ENCODE data around the gene EPOP.

EPOP gene

DNA sequence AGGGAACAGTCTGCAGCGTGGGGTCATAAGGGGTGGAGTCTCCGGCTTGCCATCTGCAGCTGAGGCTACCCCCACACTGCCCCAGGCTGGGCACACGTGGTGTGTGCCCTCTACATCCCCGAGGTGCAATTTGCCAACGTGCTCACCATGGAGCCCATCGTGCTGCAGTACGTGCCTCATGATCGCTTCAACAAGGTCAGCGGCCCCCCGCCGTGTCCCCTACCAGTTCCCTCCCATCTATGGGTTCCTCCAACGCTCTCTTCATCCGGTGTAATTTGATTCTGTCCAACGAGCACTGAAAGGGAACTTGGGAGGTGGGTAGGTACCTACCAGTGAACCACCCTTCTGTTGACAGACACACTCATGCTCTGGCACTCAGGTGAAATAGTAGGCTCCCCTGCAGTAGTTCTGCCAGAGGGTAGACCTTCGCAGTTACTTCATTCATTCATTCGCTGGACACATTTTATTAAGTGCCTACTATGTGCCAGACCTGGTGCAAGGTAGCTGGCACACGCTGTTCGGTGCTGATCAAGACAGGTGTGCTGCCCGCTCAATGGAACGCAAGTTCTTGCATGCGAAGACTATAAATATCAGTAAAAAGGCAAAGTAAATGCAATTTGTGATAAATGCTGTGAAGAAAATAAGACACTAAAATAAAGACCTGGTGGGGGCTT lies 33.1 kb upstream of the EPOP start:
- H4K20me1 ChIP-seq (ENCODE audit: low read depth, low read length), result no peaks in the 10 kb centered on the region
- no peaks in the 10 kb centered on the region for H3K9me2 ChIP-seq (replicated peaks; ENCODE audit: insufficient read depth, low read length)
- H3F3A ChIP-seq (ENCODE audit: insufficient read depth), result peaks cover 22% of the 10 kb centered on the region
- no peak overlapping the region for H3K9ac ChIP-seq (ENCODE audit: low read length)
- no peak overlapping the region for H3K4me2 ChIP-seq (ENCODE audit: low read depth, low read length, poor library complexity, severe bottlenecking)
- H3K9me3 ChIP-seq (ENCODE audit: insufficient read depth, low read length), result no peaks in the 10 kb centered on the region
- H3K27me3 ChIP-seq (ENCODE audit: low read length), result no peaks in the 10 kb centered on the region
- no peak overlapping the region for H2AFZ ChIP-seq (ENCODE audit: low read depth, low read length, severe bottlenecking)
- H3K36me3 ChIP-seq (ENCODE audit: low read length), result no peaks in the 10 kb centered on the region
- H3K79me2 ChIP-seq (ENCODE audit: insufficient read depth, low read length), result peaks cover 32% of the 10 kb centered on the region
- TF ChIP-seq EZH2phosphoT487 (conservative IDR thresholded peaks at IDR 0.05; ENCODE audit: low read length), result no peak
- TF ChIP-seq, protein P1, sequence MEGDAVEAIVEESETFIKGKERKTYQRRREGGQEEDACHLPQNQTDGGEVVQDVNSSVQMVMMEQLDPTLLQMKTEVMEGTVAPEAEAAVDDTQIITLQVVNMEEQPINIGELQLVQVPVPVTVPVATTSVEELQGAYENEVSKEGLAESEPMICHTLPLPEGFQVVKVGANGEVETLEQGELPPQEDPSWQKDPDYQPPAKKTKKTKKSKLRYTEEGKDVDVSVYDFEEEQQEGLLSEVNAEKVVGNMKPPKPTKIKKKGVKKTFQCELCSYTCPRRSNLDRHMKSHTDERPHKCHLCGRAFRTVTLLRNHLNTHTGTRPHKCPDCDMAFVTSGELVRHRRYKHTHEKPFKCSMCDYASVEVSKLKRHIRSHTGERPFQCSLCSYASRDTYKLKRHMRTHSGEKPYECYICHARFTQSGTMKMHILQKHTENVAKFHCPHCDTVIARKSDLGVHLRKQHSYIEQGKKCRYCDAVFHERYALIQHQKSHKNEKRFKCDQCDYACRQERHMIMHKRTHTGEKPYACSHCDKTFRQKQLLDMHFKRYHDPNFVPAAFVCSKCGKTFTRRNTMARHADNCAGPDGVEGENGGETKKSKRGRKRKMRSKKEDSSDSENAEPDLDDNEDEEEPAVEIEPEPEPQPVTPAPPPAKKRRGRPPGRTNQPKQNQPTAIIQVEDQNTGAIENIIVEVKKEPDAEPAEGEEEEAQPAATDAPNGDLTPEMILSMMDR (IDR thresholded peaks at IDR 0.05; ENCODE audit: insufficient read depth, low read length, poor library complexity, severe bottlenecking), result no peak
- no peak overlapping the region for H3K27ac ChIP-seq (ENCODE audit: low read depth, low read length)
- H3K4me3 ChIP-seq (ENCODE audit: insufficient read depth, low read length, poor library complexity, severe bottlenecking), result no peak overlapping the region

DNA sequence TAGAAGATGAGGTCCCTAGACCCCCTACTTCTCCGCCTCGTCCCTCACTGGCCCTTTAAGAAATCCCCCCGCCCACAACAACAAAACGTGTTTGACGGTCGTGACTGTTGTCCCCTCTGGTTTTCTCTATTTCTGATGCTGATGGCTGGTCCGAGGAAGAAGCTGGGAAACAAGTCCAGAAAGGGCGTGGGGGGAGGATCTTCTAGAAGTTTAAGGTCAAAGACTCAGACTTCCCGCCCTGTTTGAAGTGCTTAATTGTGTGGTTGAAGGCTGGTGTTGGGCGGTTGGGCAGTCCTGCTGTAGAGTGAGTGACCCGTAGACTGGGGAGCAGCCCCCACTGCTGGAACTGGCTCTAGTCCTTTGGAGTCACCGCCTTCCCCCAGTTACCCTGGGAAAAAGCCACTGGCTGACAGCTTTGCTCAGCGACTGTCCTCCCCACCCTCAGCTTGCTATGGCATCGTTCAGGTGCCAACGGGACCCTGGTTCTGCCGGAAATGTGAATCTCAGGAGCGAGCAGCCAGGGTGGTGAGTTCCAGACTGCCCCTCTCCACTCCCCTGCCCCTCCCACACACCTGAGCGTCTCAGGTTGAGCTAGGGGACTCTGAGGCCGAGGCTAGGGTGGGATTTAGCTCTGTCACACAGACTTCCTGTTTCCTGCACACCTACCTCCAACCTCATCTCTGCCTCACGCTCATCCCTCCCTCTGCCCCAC lies 31.9 kb upstream of the EPOP start:
- H3K9me2 ChIP-seq (replicated peaks; ENCODE audit: insufficient read depth, low read length), result no peaks in the 10 kb centered on the region
- H3K4me3 ChIP-seq (ENCODE audit: insufficient read depth, low read length, poor library complexity, severe bottlenecking), result peak overlapping the region; percentile 93
- peaks cover 32% of the 10 kb centered on the region for H3K79me2 ChIP-seq (ENCODE audit: insufficient read depth, low read length)
- TF ChIP-seq, protein P1 (IDR thresholded peaks at IDR 0.05; ENCODE audit: insufficient read depth, low read length, poor library complexity, severe bottlenecking), result no peak
- no peak for TF ChIP-seq EZH2phosphoT487 (conservative IDR thresholded peaks at IDR 0.05; ENCODE audit: low read length)
- H3K27ac ChIP-seq (ENCODE audit: low read depth, low read length), result peak overlapping the region; percentile 69
- H3K9ac ChIP-seq (ENCODE audit: low read length), result peak overlapping the region; percentile 93
- H3K27me3 ChIP-seq (ENCODE audit: low read length), result no peaks in the 10 kb centered on the region
- H3F3A ChIP-seq (ENCODE audit: insufficient read depth), result peaks cover 31% of the 10 kb centered on the region
- H3K4me2 ChIP-seq (ENCODE audit: low read depth, low read length, poor library complexity, severe bottlenecking), result peak overlapping the region; percentile 95
- no peaks in the 10 kb centered on the region for H4K20me1 ChIP-seq (ENCODE audit: low read depth, low read length)
- no peak overlapping the region for H2AFZ ChIP-seq (ENCODE audit: low read depth, low read length, severe bottlenecking)
- no peaks in the 10 kb centered on the region for H3K36me3 ChIP-seq (ENCODE audit: low read length)
- H3K9me3 ChIP-seq (ENCODE audit: insufficient read depth, low read length), result no peaks in the 10 kb centered on the region

DNA sequence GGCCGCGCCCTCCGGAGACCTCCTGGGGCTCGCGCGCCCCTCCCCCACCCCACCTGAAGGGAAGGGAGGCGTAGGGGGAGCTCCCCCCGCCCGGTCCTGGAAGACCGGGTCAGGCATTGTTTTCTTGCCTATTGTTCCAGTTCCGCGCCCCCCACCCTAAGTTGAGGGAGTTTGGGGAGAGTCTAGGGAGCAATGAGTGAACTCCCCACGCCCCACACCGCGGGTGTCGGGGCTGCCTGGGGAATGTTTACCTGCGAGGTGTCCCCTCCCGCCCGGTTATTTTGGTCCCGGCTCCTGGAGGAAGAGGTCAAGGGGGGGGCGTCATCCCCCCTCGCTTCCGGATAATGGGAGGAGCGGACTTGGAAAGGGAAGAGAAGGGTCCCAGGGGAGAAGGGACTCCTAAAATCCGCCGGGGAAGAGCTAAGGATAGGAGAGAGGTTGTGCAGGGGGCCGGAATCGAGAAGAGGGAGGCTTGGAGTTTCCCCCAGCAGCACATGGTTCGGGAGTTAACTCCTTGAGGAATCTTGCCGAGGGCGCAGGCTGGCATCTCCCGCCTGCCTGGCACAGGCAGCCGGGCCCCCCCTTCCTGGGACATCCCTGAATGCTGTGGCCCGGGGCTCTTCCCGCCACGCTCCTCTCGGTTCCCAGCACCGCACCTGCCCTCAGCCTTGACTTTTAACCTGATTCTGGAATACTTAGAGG lies 31.2 kb upstream of the EPOP start:
- Histone ChIP-seq H3K27ac (ENCODE audit: low read depth, low read length) (peak overlapping the region; percentile 69), H3K9me2 (replicated peaks; ENCODE audit: insufficient read depth, low read length) (no peaks in the 10 kb centered on the region), H3K4me2 (ENCODE audit: low read depth, low read length, poor library complexity, severe bottlenecking) (peak overlapping the region; percentile 95), H3K79me2 (ENCODE audit: insufficient read depth, low read length) (peaks cover 32% of the 10 kb centered on the region), H4K20me1 (ENCODE audit: low read depth, low read length) (no peaks in the 10 kb centered on the region), H2AFZ (ENCODE audit: low read depth, low read length, severe bottlenecking) (no peak overlapping the region), H3K4me3 (ENCODE audit: insufficient read depth, low read length, poor library complexity, severe bottlenecking) (peak overlapping the region; percentile 93), H3F3A (ENCODE audit: insufficient read depth) (peaks cover 38% of the 10 kb centered on the region), H3K9me3 (ENCODE audit: insufficient read depth, low read length) (no peaks in the 10 kb centered on the region), H3K9ac (ENCODE audit: low read length) (peak overlapping the region; percentile 93), H3K36me3 (ENCODE audit: low read length) (no peaks in the 10 kb centered on the region), H3K27me3 (ENCODE audit: low read length) (no peaks in the 10 kb centered on the region)
- no peak for TF ChIP-seq EZH2phosphoT487 (conservative IDR thresholded peaks at IDR 0.05; ENCODE audit: low read length)
- TF ChIP-seq, protein P1 (IDR thresholded peaks at IDR 0.05; ENCODE audit: insufficient read depth, low read length, poor library complexity, severe bottlenecking), result no peak
